ENCODE measurements around the gene PPP6R3. TPM values are rescaled to one million over a fixed set of nuclear protein-coding genes. Genes with fewer than 3 reads are reported as not detected.
"Not testable (repeated sequence)": the region's sequence is repeated elsewhere in the genome, so short reads cannot be mapped to it uniquely, and the experiment has no call there.

The PPP6R3 gene
- total RNA-seq, 1 donor from 2014 or later, result 115 TPM

DNA sequence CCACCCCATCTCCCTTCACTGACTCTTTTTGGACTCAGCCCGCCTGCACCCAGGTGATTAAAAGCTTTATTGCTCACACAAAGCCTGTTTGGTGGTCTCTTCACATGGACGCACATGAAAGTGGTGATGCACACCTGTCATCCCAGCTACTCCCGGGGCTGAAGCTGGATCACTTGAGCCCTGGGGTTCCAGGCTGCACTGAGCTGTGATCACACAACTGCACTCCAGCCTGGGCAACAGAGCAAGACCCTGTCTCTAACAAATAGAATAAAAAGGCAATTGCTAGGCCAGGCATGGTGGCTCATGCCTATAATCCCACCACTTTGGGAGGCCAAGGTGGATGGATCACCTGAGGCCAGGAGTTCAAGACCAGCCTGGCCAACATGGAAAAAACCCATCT is 178.8 kb downstream of the PPP6R3 start:
- intact Hi-C loops (cut with micrococcal nuclease), result not testable (repeated sequence)

GRCh38 chr11:68641880-68642279 is 181.3 kb downstream of the PPP6R3 start:
- intact Hi-C loops (cut with micrococcal nuclease), result no loop called here

DNA sequence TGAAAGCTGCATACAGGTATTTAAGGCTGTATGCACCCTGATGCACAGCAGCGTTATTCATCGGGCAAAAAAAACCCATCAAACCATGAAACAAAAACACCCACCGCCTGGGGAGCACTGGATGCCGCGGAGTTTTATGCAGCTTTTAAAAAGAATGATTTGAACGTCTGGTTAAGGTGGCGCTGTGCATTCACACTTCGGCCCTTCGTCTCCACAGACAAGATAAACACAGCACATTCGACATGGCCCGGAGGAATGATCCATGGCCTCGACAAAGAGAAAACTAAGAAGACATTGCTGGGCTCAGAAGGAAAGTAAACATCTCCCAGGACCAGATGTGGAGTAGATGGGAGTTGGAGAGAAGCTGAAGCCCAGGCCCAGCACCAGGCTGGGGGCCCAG is 183.0 kb downstream of the PPP6R3 start:
- intact Hi-C loops (cut with micrococcal nuclease), result no loop called here

- intact Hi-C loops (cut with micrococcal nuclease), result no loop called here
Observed at GRCh38 chr11:68646832-68647231, 186.3 kb downstream of the PPP6R3 start.

GRCh38 chr11:68649851-68650555 is 189.5 kb downstream of the PPP6R3 start:
- intact Hi-C loops (cut with micrococcal nuclease), result no loop called here

GRCh38 chr11:68650801-68651200 is 190.2 kb downstream of the PPP6R3 start:
- intact Hi-C loops (cut with micrococcal nuclease), result no loop called here

DNA sequence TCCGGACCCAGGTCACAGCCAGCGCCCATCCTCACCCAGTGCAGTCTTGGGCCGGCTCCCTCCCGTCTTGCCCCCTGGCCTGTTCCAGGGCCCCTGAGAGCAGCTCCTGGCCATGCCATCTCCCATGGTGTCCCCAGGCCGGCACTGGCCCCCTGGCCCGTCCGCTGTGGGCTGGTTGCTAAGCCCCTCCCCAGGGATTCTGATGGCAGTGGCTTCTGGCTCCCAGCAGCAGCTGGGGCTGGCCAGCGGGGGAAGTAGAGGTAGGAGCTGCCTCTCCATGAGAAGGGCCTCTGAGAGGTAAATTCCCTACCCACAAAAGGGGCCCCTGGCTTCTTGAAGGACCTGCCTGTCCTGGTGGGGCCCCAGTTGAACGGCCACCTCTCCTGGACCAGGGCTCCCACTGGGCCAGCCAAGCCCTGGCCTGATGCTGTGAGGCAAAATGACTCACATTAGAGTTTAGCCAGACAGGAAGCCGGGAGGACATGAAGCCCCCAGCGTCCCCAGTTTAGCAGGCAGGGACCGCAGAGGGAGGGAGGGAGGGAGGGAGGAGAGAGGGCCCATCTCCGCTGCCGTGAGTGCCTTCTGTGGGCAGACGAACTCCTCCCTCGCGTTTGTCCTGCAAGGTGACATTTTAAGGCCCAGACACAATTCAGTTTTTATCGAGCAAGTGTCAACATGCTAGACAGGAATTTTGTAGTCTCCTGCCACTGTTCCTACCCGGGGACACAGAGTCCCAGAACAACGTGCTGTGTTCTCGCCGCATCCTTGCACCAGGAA is 190.8 kb downstream of the PPP6R3 start:
- intact Hi-C loops (cut with micrococcal nuclease), result no loop called here

- intact Hi-C loops (cut with micrococcal nuclease), result no loop called here
Observed at GRCh38 chr11:68651985-68652682, 191.6 kb downstream of the PPP6R3 start.

GRCh38 chr11:68652683-68653156 is 192.2 kb downstream of the PPP6R3 start:
- intact Hi-C loops (cut with micrococcal nuclease), result no loop called here

- intact Hi-C loops (cut with micrococcal nuclease), result no loop called here
Observed at GRCh38 chr11:68653486-68654430, 193.2 kb downstream of the PPP6R3 start.

GRCh38 chr11:68654978-68655377 is 194.4 kb downstream of the PPP6R3 start:
- intact Hi-C loops (cut with micrococcal nuclease), result no loop called here

- intact Hi-C loops (cut with micrococcal nuclease), result no loop called here
Observed at GRCh38 chr11:68655406-68655805, 194.9 kb downstream of the PPP6R3 start.

- intact Hi-C loops (cut with micrococcal nuclease), result no loop called here
Observed at GRCh38 chr11:68655806-68656205, 195.3 kb downstream of the PPP6R3 start.

DNA sequence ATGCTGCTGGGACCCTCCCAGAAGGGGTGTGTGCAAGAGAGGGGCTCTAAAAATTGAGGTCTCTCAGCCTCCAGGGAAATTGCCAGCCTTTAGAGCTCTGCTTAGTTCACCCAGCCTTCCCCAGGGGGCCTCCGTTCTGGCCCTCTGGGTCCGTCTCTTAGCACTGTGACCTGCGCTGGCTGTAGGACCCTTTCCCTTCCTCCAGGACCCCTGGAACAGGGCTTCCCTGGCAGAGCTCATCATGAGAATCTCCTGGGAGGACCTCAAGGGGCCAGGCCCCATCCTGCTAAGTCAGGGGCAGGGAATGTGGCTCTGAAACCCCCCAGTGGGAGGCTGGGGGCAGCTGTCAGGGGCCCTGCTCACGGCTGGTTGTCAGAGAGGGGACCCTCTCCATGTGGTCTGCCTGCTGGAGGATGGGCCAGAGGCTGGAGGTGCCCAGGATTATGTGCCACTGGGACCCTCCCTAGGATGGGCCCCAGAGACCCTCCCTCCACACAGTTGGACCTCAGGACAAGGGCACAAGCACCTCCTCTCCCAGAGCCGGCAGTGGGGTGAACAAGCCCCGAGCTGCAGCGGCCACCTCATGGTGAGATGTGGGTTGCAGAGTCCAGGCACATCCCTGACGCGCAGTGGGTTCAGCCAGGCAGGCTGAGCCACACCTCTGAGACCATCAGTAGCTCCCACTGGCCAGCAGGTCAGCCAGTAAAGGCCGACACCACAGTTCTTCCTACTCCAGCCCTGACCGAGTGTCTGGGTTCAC is 196.6 kb downstream of the PPP6R3 start:
- intact Hi-C loops (cut with micrococcal nuclease), result no loop called here

DNA sequence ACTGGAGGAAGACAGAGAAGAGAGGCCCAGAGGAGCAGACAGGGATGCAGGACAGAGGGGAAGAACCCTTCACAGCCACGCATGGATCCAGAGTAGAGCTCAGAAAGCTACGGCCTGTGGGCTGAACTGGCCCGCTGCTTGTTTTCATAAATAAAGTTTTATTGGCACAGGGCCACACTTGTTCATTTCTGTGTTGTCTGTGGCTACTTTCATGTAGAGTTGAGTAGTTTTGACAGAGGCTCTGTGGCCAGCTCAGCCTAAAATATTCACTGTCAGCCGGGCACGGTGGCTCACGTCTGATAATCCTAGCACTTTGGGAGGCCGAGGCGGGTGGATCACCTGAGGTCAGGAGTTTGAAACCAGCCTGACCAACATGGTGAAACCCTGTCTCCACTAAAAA is 197.5 kb downstream of the PPP6R3 start:
- intact Hi-C loops (cut with micrococcal nuclease), result no loop called here

DNA sequence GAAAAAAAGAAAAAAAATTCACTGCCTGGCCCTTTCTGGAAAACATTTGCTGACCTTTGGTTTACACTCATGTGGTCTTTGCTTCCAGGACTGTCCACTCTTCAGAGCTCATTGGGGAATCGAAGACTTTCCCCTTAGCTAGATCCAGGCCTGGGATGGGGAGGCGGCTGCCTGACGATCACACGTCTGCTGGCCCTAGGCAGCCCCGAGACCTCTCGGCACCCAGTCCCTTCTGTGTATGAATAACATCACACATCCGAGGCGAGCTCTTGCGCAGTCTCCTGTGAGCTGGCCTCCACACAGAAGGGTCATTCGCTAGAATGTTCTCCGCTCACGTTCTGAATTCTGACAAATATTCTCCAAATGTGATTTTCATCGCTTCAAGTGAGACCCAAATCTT is 198.1 kb downstream of the PPP6R3 start:
- intact Hi-C loops (cut with micrococcal nuclease), result no loop called here

GRCh38 chr11:68659158-68659921 is 198.8 kb downstream of the PPP6R3 start:
- intact Hi-C loops (cut with micrococcal nuclease), result no loop called here

DNA sequence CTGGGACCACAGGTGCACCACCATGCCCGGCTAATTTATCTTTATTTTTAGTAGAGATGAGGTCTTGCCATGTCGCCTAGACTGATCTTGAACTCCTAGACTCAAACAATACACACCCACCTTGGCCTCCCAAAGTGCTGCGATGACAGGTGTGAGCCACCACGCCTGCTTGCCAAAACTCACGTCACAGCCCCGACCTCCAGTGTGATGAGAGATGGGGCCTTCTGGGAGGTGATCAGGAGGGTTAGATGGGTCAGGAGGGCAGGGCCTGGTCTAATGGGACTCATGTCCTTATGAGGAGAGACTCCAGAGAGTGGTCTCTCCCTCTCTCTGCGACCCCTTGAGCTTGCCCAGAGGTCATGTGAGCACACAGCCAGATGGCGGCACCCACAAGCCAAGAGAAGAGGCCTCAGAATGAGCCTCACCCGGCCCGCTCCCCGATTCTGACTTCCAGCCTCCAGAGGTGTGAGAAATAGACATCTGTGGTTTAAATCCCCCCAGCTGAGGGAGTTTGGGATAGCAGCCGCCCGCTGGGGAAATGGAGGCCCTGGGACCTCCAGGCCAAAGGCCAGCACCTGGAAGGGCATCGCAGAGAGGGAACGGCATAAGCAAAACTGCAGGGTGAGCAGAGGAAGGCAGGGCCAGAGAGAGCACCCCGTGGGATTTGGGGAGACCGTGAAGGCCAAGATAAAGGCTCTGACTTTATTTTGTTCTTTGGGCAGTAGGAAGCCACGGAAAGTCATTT is 199.7 kb downstream of the PPP6R3 start:
- intact Hi-C loops (cut with micrococcal nuclease), result no loop called here

GRCh38 chr11:68661014-68661413 is 200.5 kb downstream of the PPP6R3 start:
- intact Hi-C loops (cut with micrococcal nuclease), result no loop called here

All from T-helper 2 cell treated with Interferon-gamma antibody and Interleukin-4, amounts not matched to agents 100 ng/mL and 5 ng/mL, for 36 hours (primary cell).